CD4-positive, alpha-beta memory T cell (primary cell): ENCODE measurements around the gene TTC17. TPM values are rescaled to one million over a fixed set of nuclear protein-coding genes. Genes with fewer than 3 reads are reported as not detected.

Experiments used
- CTCF ChIA-PET: fragments of 350-600 bp; sonication (Branson Sonifier 250); formaldehyde crosslinking; loops from one replicate; lab custom pipeline; 2021; ENCODE audit warnings: inconsistent platforms; ENCODE audit not compliant: partially characterized antibody; lab: Charles Lee
- POLR2A ChIA-PET: fragments of 350-600 bp; sonication (Branson Sonifier 250); formaldehyde crosslinking; loops from one replicate; lab custom pipeline; 2021; ENCODE audit not compliant: partially characterized antibody; lab: Charles Lee
- DNase-seq, 5 donors: peaks; one replicate each; pipeline versions ENCODE4 v3.0.0 to v3.0.0-alpha.2; 2020 to 2022; ENCODE audit warnings: mixed read lengths in 1 of 5
- H3K27ac ChIP-seq: one replicate; pipeline ENCODE4 v1.7.0; 2013; ENCODE audit warnings: low read depth, low read length
- H3K27me3 ChIP-seq: 2 replicates; pipeline ENCODE4 v1.7.0; 2013; ENCODE audit warnings: mild to moderate bottlenecking, low read length, moderate library complexity; ENCODE audit not compliant: insufficient read depth
- H3K36me3 ChIP-seq: 2 replicates; pipeline ENCODE4 v1.7.0; 2013; ENCODE audit warnings: mild to moderate bottlenecking, low read length, moderate library complexity; ENCODE audit not compliant: insufficient read depth
- H3K4me1 ChIP-seq: 2 replicates; pipeline ENCODE4 v1.7.0; 2013; ENCODE audit warnings: mild to moderate bottlenecking, low read length, moderate library complexity; ENCODE audit not compliant: insufficient read depth
- H3K4me3 ChIP-seq, 2 donors: one replicate each; pipeline ENCODE4 v1.7.0; 2013; ENCODE audit warnings: low read length in 2 of 2, mild to moderate bottlenecking in 1 of 2
- H3K9me3 ChIP-seq, 2 donors: one replicate each; pipeline ENCODE4 v1.7.0; 2013; ENCODE audit warnings: low read length in 2 of 2, control low read depth in 1 of 2; ENCODE audit not compliant: control insufficient read depth in 1 of 2
- H3K27ac Mint-ChIP-seq, 7 donors: one replicate each; pipeline ENCODE4 v1.8.0; 2020 to 2021; ENCODE audit warnings: mixed read lengths in 7 of 7, mild to moderate bottlenecking in 6 of 7, inconsistent platforms in 3 of 7, moderate library complexity in 3 of 7
- H3K27me3 Mint-ChIP-seq, 2 donors: one replicate each; pipeline ENCODE4 v1.8.0; 2020 to 2021; ENCODE audit warnings: mixed read lengths in 2 of 2
- H3K36me3 Mint-ChIP-seq, 2 donors: one replicate each; pipeline ENCODE4 v1.8.0; 2020 to 2021; ENCODE audit warnings: mixed read lengths in 2 of 2, inconsistent platforms in 1 of 2, mild to moderate bottlenecking in 1 of 2
- H3K4me1 Mint-ChIP-seq, 4 donors: one replicate each; pipeline ENCODE4 v1.8.0; 2020 to 2021; ENCODE audit warnings: mixed read lengths in 4 of 4, mild to moderate bottlenecking in 1 of 4
- H3K4me3 Mint-ChIP-seq, 8 donors: one replicate each; pipeline ENCODE4 v1.8.0; 2020 to 2021; ENCODE audit warnings: mixed read lengths in 8 of 8, mild to moderate bottlenecking in 7 of 8, moderate library complexity in 6 of 8, inconsistent platforms in 3 of 8
- H3K9me3 Mint-ChIP-seq, 8 donors: one replicate each; pipeline ENCODE4 v1.8.0; 2020 to 2021; ENCODE audit warnings: mixed read lengths in 8 of 8, mild to moderate bottlenecking in 5 of 8, inconsistent platforms in 3 of 8, moderate library complexity in 1 of 8
- intact Hi-C: fragments of 100-400 bp; cut with micrococcal nuclease; formaldehyde crosslinking; loops from one replicate; pipeline ENCODE4 v1.15.1; 2023
- polyA plus RNA-seq, 2 donors: library from polyadenylated mRNA; unstranded; fragments of 300-500 nt; fragmentation: Illumina TruSeq; gene quantifications; one replicate each; pipeline ENCODE4 v1.2.3, GENCODE V29; 2021
- total RNA-seq, 2 experiments: library from RNA; stranded (reverse); gene quantifications; one replicate each; pipeline ENCODE4 v1.2.3, GENCODE V29; 2021

The TTC17 gene
- total and polyA plus RNA-seq, 4 experiments from 2014 or later: 50.7 to 112 (median 82.0) TPM

DNA sequence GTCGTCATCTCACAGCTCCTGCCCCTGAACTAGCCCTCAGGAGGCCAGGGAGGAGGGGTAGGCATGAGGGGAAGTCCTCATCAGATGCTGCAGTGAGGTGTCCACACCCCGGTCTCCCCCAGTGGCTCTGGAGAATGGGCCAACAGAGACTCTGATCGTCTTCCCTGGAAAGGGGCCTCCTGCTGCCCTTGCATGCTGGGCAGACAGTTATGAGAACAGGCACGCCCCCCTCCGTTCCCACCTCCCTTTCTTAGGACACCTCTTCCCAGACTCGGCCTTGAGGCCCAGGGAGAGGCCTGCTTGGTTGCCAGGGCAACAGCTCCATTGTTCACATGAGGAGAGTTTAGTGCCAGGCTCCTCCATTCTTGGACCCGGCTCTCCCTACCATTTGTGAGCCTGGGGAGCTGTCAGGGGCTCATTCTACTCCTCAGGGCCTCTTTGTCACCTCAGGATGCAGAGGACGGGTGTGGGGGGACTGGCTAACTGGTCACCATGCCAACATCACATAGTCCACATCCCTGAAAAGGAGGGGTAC, 157.7 kb downstream of the TTC17 start:
- CTCF ChIA-PET: no interaction called here

DNA sequence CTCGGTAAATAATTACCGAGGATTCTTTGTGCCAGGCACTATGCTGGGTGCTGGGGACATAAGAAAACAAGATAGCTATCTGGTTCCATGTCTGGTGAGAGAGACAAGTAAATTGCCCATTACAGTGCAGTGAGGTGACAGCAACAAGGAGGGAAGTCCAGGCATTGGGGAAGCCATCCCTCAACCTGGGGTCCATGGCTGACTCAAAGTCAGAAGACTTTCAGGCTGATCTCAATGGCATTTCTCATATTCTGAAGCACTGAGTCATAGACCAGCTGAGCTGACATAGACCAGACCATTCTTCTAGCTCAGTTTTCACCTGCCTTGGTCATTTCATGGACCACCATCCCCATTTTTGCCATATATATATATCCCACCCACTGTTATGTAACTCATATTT, 158.8 kb downstream of the TTC17 start:
- Histone ChIP-seq H3K9me3 (no peaks in the 10 kb centered on the region), H3K36me3 (no peaks in the 10 kb centered on the region), H3K4me1 (no peaks in the 10 kb centered on the region), H3K27me3 (no peaks in the 10 kb centered on the region), H3K4me3 (no peak overlapping the region), H3K27ac (no peak overlapping the region)
- H3K27ac Mint-ChIP-seq: no peak overlapping the region
- H3K27me3 Mint-ChIP-seq: peaks cover 10 to 21% of the 10 kb centered on the region in 2 donors
- CTCF ChIA-PET: no interaction called here
- H3K4me1 Mint-ChIP-seq: no peaks in the 10 kb centered on the region
- DNase-seq: no peak
- H3K9me3 Mint-ChIP-seq: peaks cover 6 to 18% (median 11%) of the 10 kb centered on the region in 8 donors
- intact Hi-C loops: no loop called here
- no peak overlapping the region for H3K4me3 Mint-ChIP-seq
- H3K36me3 Mint-ChIP-seq: no peaks in the 10 kb centered on the region
- POLR2A ChIA-PET: no interaction called here

More for the DNA sequence above, 157.7 kb downstream of the TTC17 start:
- H3K36me3 ChIP-seq: no peaks in the 10 kb centered on the region
- no peaks in the 10 kb centered on the region for H3K27me3 ChIP-seq
- POLR2A ChIA-PET: no interaction called here
- H3K4me1 ChIP-seq: no peaks in the 10 kb centered on the region
- H3K4me3 Mint-ChIP-seq: no peak overlapping the region
- H3K9me3 ChIP-seq: no peaks in the 10 kb centered on the region
- H3K9me3 Mint-ChIP-seq: peaks cover 6 to 21% (median 11%) of the 10 kb centered on the region in 8 donors
- no peak overlapping the region for H3K27ac ChIP-seq
- peaks cover 12 to 21% of the 10 kb centered on the region in 2 donors for H3K27me3 Mint-ChIP-seq
- intact Hi-C loops: no loop called here
- H3K4me1 Mint-ChIP-seq: no peaks in the 10 kb centered on the region
- no peak overlapping the region for H3K4me3 ChIP-seq
- H3K27ac Mint-ChIP-seq: no peak overlapping the region
- no peak for DNase-seq
- no peaks in the 10 kb centered on the region for H3K36me3 Mint-ChIP-seq

DNA sequence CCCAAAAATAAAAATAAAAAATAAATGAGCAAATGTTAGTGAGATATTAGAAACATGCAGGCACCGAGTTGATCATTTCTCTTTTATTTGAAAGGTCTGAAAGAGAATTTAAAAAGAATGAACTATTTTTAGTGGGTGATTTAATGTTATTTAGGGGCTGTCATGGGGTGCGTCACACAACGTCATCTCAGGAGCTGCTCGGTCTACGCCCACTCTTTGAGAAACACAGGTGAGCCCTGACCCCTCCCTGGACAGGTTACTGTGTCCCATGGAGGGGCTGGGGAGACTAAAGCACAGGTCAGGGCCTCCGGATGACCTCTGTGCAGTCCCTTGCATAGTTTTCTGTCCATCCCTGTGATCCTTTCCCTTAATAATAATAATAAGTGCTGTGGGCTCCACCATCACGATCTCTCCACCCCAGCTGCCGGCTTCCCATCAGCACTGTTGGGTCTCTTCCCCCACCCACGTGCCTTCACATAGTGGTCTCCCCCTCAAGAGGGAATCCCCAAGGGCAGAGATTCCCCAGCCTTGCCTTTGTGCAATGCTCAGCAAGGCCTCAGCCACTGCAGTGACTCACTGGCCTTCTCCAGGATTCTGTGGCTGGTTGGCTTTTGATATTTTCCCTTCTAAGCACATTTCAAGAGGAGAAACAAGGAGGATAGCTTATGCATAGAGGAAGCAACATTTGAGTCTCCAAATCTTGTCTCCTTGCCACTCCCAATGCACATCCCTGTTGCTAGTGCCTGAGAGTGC, 159.9 kb downstream of the TTC17 start:
- intact Hi-C loops: no loop called here
- Mint-ChIP-seq H3K4me1 (no peaks in the 10 kb centered on the region), H3K27ac (no peak overlapping the region), H3K4me3 (no peak overlapping the region), H3K9me3 (peaks cover 6 to 20% (median 11%) of the 10 kb centered on the region in 8 donors), H3K36me3 (no peaks in the 10 kb centered on the region), H3K27me3 (peaks cover 10 to 22% of the 10 kb centered on the region in 2 donors)
- no peaks in the 10 kb centered on the region for H3K36me3 ChIP-seq
- no peak overlapping the region for H3K27ac ChIP-seq
- CTCF ChIA-PET: no interaction called here
- no peaks in the 10 kb centered on the region for H3K27me3 ChIP-seq
- H3K4me1 ChIP-seq: no peaks in the 10 kb centered on the region
- no peak overlapping the region for H3K4me3 ChIP-seq
- no peaks in the 10 kb centered on the region for H3K9me3 ChIP-seq
- DNase-seq: no peak
- POLR2A ChIA-PET: no interaction called here

DNA sequence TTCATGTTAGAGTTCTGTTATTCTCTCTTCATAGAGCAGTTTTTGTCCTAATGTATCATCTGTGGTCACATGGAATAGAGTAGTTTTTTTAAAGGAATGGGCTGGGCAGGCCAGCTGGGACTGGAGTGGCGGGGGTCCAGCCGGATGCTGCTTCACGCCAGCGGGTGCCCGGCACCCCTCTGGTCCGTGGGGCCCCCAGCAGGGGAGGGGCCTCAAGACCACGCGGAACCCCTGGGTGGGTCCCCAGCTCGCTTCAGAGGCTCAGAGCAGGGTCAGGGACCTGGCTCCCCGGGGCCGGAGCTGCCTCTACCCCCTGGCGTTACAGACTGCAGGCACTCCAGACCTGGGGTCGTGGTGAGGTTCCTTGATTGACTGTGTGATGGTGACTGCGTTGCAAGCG, 162.8 kb downstream of the TTC17 start:
- DNase-seq: no peak
- H3K36me3 Mint-ChIP-seq: no peaks in the 10 kb centered on the region
- H3K27ac ChIP-seq: no peak overlapping the region
- H3K36me3 ChIP-seq: no peaks in the 10 kb centered on the region
- no peak overlapping the region for H3K4me3 ChIP-seq
- H3K4me3 Mint-ChIP-seq: no peak overlapping the region
- no peaks in the 10 kb centered on the region for H3K4me1 ChIP-seq
- no peaks in the 10 kb centered on the region for H3K27me3 ChIP-seq
- peaks cover 7 to 20% of the 10 kb centered on the region in 2 donors for H3K27me3 Mint-ChIP-seq
- POLR2A ChIA-PET: no interaction called here
- H3K4me1 Mint-ChIP-seq: no peaks in the 10 kb centered on the region
- intact Hi-C loops: no loop called here
- CTCF ChIA-PET: no interaction called here
- H3K9me3 Mint-ChIP-seq: peaks cover 6 to 21% (median 12%) of the 10 kb centered on the region in 8 donors
- H3K9me3 ChIP-seq: no peaks in the 10 kb centered on the region
- H3K27ac Mint-ChIP-seq: no peak overlapping the region

DNA sequence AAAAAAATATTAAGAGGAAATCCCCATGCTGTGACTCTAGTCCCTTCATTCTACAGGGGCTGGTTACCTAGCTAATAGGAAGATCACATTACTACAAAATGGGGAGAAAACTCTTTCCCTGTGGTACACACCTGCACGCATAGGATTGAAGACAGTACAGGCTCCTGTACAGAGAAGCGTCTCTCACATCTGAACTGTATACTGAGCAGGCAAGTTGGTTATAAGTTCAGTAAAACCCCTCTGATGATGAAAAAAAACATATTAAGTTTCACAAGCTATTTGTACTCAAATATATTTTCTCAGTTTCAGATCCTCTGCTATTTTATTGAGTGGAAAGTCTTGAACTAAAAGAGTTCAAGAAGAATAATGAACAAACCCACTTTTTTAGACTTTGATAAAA, 164.9 kb downstream of the TTC17 start:
- Mint-ChIP-seq H3K4me1 (no peaks in the 10 kb centered on the region), H3K27me3 (peaks cover 2 to 8% of the 10 kb centered on the region in 2 donors), H3K9me3 (peaks cover 6 to 21% (median 12%) of the 10 kb centered on the region in 8 donors), H3K4me3 (no peak overlapping the region), H3K36me3 (no peaks in the 10 kb centered on the region), H3K27ac (no peak overlapping the region)
- Histone ChIP-seq H3K27ac (no peak overlapping the region), H3K9me3 (no peaks in the 10 kb centered on the region), H3K4me1 (no peaks in the 10 kb centered on the region), H3K4me3 (no peak overlapping the region), H3K36me3 (no peaks in the 10 kb centered on the region), H3K27me3 (no peaks in the 10 kb centered on the region)
- CTCF ChIA-PET: no interaction called here
- POLR2A ChIA-PET: no interaction called here
- intact Hi-C loops: no loop called here
- DNase-seq: no peak

DNA sequence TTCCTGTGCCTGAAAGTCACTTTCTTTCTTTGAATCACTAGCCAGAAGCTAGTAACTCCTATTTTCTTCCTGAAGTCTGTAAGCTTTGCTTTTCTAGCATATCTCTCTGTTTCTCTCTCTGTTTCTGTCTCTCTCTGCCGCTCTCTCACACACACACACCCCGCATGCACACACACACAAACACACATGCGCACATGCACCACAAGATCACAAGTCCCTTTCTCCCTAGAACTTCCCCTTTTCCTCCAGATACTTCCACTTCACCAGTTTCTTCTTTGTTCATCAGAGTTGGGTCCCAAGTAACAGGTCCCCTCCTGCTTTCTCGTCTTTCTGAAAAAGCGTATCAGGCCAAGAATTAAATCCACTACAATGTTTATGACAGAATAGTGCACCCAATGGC, 173.3 kb downstream of the TTC17 start:
- Histone ChIP-seq H3K4me1 (no peaks in the 10 kb centered on the region), H3K27ac (no peak overlapping the region), H3K4me3 (no peak overlapping the region), H3K27me3 (no peaks in the 10 kb centered on the region), H3K36me3 (no peaks in the 10 kb centered on the region), H3K9me3 (no peaks in the 10 kb centered on the region)
- ChIA-PET POLR2A (no interaction called here), CTCF (no interaction called here)
- DNase-seq: no peak
- peaks cover 8 to 10% of the 10 kb centered on the region in 2 donors for H3K27me3 Mint-ChIP-seq
- H3K27ac Mint-ChIP-seq: no peak overlapping the region
- H3K36me3 Mint-ChIP-seq: no peaks in the 10 kb centered on the region
- intact Hi-C loops: no loop called here
- peaks cover 0 to 4% (median 1%) of the 10 kb centered on the region in 8 donors for H3K9me3 Mint-ChIP-seq
- no peaks in the 10 kb centered on the region for H3K4me1 Mint-ChIP-seq
- H3K4me3 Mint-ChIP-seq: no peak overlapping the region

DNA sequence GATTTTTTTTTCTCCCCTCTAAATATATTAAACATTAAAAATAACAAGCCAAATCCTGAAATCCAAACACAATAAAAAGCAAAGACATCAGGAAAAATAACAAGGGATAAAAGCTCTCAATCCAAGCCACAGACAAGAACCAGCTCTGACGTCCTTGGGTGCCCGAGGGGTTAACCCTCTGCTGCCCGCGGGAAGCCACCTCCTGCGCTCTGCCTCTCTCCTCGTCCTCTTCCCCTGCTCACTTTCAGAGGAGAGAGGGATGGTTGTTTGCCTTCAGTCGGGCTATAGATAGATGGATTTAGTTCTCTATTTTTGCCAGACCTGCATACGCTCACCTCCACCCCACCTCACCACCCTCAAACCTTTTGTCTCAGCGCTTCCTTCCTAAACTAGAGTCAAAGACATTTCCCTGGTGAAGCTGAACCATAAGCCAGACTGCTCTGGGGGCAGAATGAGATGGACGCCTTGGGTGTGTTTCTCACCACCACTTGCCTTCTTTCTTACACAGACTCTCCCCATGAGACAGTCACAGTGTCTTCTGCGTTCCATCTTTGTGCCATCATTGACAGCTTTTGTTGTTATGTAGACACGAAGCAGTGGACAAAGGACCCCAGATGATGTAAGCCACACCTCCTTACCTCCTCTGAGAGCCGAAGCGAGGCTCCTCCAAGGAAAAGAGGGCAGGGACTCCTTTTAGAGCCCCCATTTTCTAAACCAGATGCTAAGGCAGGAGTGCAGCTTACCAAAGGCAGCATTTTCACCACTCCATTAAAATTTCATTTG, 179.3 kb downstream of the TTC17 start:
- CTCF ChIA-PET: no interaction called here
- H3K36me3 Mint-ChIP-seq: no peaks in the 10 kb centered on the region
- H3K27me3 ChIP-seq: peaks cover 7% of the 10 kb centered on the region

More for the DNA sequence above, 179.3 kb downstream of the TTC17 start:
- no peak for DNase-seq
- Histone ChIP-seq H3K4me3 (no peak overlapping the region), H3K4me1 (no peaks in the 10 kb centered on the region), H3K36me3 (no peaks in the 10 kb centered on the region), H3K9me3 (no peaks in the 10 kb centered on the region), H3K27ac (no peak overlapping the region)
- Mint-ChIP-seq H3K27me3 (peaks cover 23 to 34% of the 10 kb centered on the region in 2 donors), H3K4me1 (no peaks in the 10 kb centered on the region), H3K9me3 (peaks cover 2 to 7% (median 4%) of the 10 kb centered on the region in 8 donors), H3K4me3 (no peak overlapping the region), H3K27ac (no peak overlapping the region)
- POLR2A ChIA-PET: no interaction called here
- intact Hi-C loops: no loop called here
